ENCODE results near the gene USPL1. TPM values are rescaled to one million over a fixed set of nuclear protein-coding genes. Genes with fewer than 3 reads are reported as not detected.

Gene USPL1
- polyA plus RNA-seq, 4 donors: 24.3 to 30.7 (median 26.3) TPM

- peak in 1 of 4 donors; percentile 37 for DNase-seq (ENCODE audit: low read depth in 4 of 4, low spot score in 3 of 4)
Observed at GRCh38 chr13:30652746-30653386, 35.1 kb downstream of the USPL1 start.

- no peak for DNase-seq (ENCODE audit: low read depth in 4 of 4, low spot score in 3 of 4)
Observed at GRCh38 chr13:30654430-30654829, 36.7 kb downstream of the USPL1 start.

- DNase-seq (ENCODE audit: low read depth in 4 of 4, low spot score in 3 of 4): no peak
Observed at GRCh38 chr13:30656178-30656577, 38.5 kb downstream of the USPL1 start.

- DNase-seq (ENCODE audit: low read depth in 4 of 4, low spot score in 3 of 4): no peak
Observed at GRCh38 chr13:30659980-30660379, 42.3 kb downstream of the USPL1 start.

- no peak for DNase-seq (ENCODE audit: low read depth in 4 of 4, low spot score in 3 of 4)
Observed at GRCh38 chr13:30660796-30661195, 43.1 kb downstream of the USPL1 start.

- no peak for DNase-seq (ENCODE audit: low read depth in 4 of 4, low spot score in 3 of 4)
Observed at GRCh38 chr13:30664689-30665275, 47.1 kb downstream of the USPL1 start.

- no peak for DNase-seq (ENCODE audit: low read depth in 4 of 4, low spot score in 3 of 4)
Observed at GRCh38 chr13:30665638-30666037, 47.9 kb downstream of the USPL1 start.

- DNase-seq (ENCODE audit: low read depth in 4 of 4, low spot score in 3 of 4): no peak
Observed at GRCh38 chr13:30666113-30666512, 48.4 kb downstream of the USPL1 start.

- DNase-seq (ENCODE audit: low read depth in 4 of 4, low spot score in 3 of 4): no peak
Observed at GRCh38 chr13:30667014-30667413, 49.3 kb downstream of the USPL1 start.

- DNase-seq (ENCODE audit: low read depth in 4 of 4, low spot score in 3 of 4): no peak
Observed at GRCh38 chr13:30668312-30668711, 50.6 kb downstream of the USPL1 start.

GRCh38 chr13:30671271-30671815 lies 53.6 kb downstream of the USPL1 start:
- DNase-seq (ENCODE audit: low read depth in 4 of 4, low spot score in 3 of 4): no peak

- peak in 3 of 4 donors; percentile 68 to 70 (median 68) for DNase-seq (ENCODE audit: low read depth in 4 of 4, low spot score in 3 of 4)
Observed at GRCh38 chr13:30673669-30674521, 56.2 kb downstream of the USPL1 start.

GRCh38 chr13:30675717-30676116 lies 58.0 kb downstream of the USPL1 start:
- no peak for DNase-seq (ENCODE audit: low read depth in 4 of 4, low spot score in 3 of 4)

GRCh38 chr13:30676672-30677071 lies 59.0 kb downstream of the USPL1 start:
- no peak for DNase-seq (ENCODE audit: low read depth in 4 of 4, low spot score in 3 of 4)

- no peak for DNase-seq (ENCODE audit: low read depth in 4 of 4, low spot score in 3 of 4)
Observed at GRCh38 chr13:30679483-30680330, 62.0 kb downstream of the USPL1 start.

GRCh38 chr13:30681843-30682242 lies 64.1 kb downstream of the USPL1 start:
- no peak for DNase-seq (ENCODE audit: low read depth in 4 of 4, low spot score in 3 of 4)

GRCh38 chr13:30685320-30685859 lies 67.7 kb downstream of the USPL1 start:
- no peak for DNase-seq (ENCODE audit: low read depth in 4 of 4, low spot score in 3 of 4)

- DNase-seq (ENCODE audit: low read depth in 4 of 4, low spot score in 3 of 4): no peak
Observed at GRCh38 chr13:30685987-30686386, 68.3 kb downstream of the USPL1 start.

GRCh38 chr13:30687601-30688000 lies 69.9 kb downstream of the USPL1 start:
- DNase-seq (ENCODE audit: low read depth in 4 of 4, low spot score in 3 of 4): no peak

GRCh38 chr13:30689752-30690151 lies 72.0 kb downstream of the USPL1 start:
- DNase-seq (ENCODE audit: low read depth in 4 of 4, low spot score in 3 of 4): no peak
